ENCODE measurements around the gene ATP5F1B.
A peak's percentile ranks its signal among the peaks of the same experiment; 100 is the strongest.
"Not testable (repeated sequence)": the region's sequence is repeated elsewhere in the genome, so short reads cannot be mapped to it uniquely, and the experiment has no call there.

The ATP5F1B gene

GRCh38 chr12:56676851-56677580 is 31.2 kb upstream of the ATP5F1B start:
- H3K9me3 ChIP-seq (replicated peaks; ENCODE audit: low read length): no peaks in the 10 kb centered on the region
- no peak overlapping the region for H3K9ac ChIP-seq (ENCODE audit: low read depth, low read length)
- H3K36me3 ChIP-seq (ENCODE audit: insufficient read depth, low read length): peaks cover 41% of the 10 kb centered on the region
- H3K27me3 ChIP-seq (ENCODE audit: control insufficient read depth, insufficient read depth, low read length): no peaks in the 10 kb centered on the region
- no peaks in the 10 kb centered on the region for H3K4me1 ChIP-seq (ENCODE audit: control insufficient read depth, insufficient read depth, low read length)
- no peak overlapping the region for H3K4me3 ChIP-seq (ENCODE audit: low read length)
- no peak overlapping the region for H3K4me2 ChIP-seq (ENCODE audit: low read length)

GRCh38 chr12:56671608-56672007 is 25.8 kb upstream of the ATP5F1B start:
- no peak overlapping the region for H3K4me3 ChIP-seq (ENCODE audit: low read length)
- H3K9me3 ChIP-seq (replicated peaks; ENCODE audit: low read length): no peaks in the 10 kb centered on the region
- H3K4me1 ChIP-seq (ENCODE audit: control insufficient read depth, insufficient read depth, low read length): no peaks in the 10 kb centered on the region
- H3K9ac ChIP-seq (ENCODE audit: low read depth, low read length): no peak overlapping the region
- H3K4me2 ChIP-seq (ENCODE audit: low read length): no peak overlapping the region
- H3K27me3 ChIP-seq (ENCODE audit: control insufficient read depth, insufficient read depth, low read length): no peaks in the 10 kb centered on the region
- H3K36me3 ChIP-seq (ENCODE audit: insufficient read depth, low read length): peaks cover 64% of the 10 kb centered on the region

GRCh38 chr12:56670836-56671235 is 25.1 kb upstream of the ATP5F1B start:
- H3K4me2 ChIP-seq (ENCODE audit: low read length): no peak overlapping the region
- peaks cover 71% of the 10 kb centered on the region for H3K36me3 ChIP-seq (ENCODE audit: insufficient read depth, low read length)
- no peaks in the 10 kb centered on the region for H3K9me3 ChIP-seq (replicated peaks; ENCODE audit: low read length)
- H3K9ac ChIP-seq (ENCODE audit: low read depth, low read length): no peak overlapping the region
- no peak overlapping the region for H3K4me3 ChIP-seq (ENCODE audit: low read length)
- H3K27me3 ChIP-seq (ENCODE audit: control insufficient read depth, insufficient read depth, low read length): no peaks in the 10 kb centered on the region
- H3K4me1 ChIP-seq (ENCODE audit: control insufficient read depth, insufficient read depth, low read length): no peaks in the 10 kb centered on the region

- Histone ChIP-seq H3K36me3 (ENCODE audit: insufficient read depth, low read length) (peaks cover 88% of the 10 kb centered on the region), H3K4me2 (ENCODE audit: low read length) (no peak overlapping the region), H3K9me3 (replicated peaks; ENCODE audit: low read length) (no peaks in the 10 kb centered on the region), H3K4me3 (ENCODE audit: low read length) (no peak overlapping the region), H3K27me3 (ENCODE audit: control insufficient read depth, insufficient read depth, low read length) (no peaks in the 10 kb centered on the region), H3K9ac (ENCODE audit: low read depth, low read length) (no peak overlapping the region), H3K4me1 (ENCODE audit: control insufficient read depth, insufficient read depth, low read length) (no peaks in the 10 kb centered on the region)
These were observed 22.3 kb upstream of the ATP5F1B start for GRCh38 chr12:56668197-56668457.

- Histone ChIP-seq H3K4me1 (ENCODE audit: control insufficient read depth, insufficient read depth, low read length) (no peaks in the 10 kb centered on the region), H3K4me3 (ENCODE audit: low read length) (no peak overlapping the region), H3K9me3 (replicated peaks; ENCODE audit: low read length) (no peaks in the 10 kb centered on the region), H3K9ac (ENCODE audit: low read depth, low read length) (no peak overlapping the region), H3K36me3 (ENCODE audit: insufficient read depth, low read length) (peaks cover 54% of the 10 kb centered on the region), H3K27me3 (ENCODE audit: control insufficient read depth, insufficient read depth, low read length) (no peaks in the 10 kb centered on the region), H3K4me2 (ENCODE audit: low read length) (no peak overlapping the region)
These were observed 16.3 kb upstream of the ATP5F1B start for GRCh38 chr12:56661979-56662638.

GRCh38 chr12:56661560-56661959 is 15.8 kb upstream of the ATP5F1B start:
- peaks cover 50% of the 10 kb centered on the region for H3K36me3 ChIP-seq (ENCODE audit: insufficient read depth, low read length)
- no peaks in the 10 kb centered on the region for H3K27me3 ChIP-seq (ENCODE audit: control insufficient read depth, insufficient read depth, low read length)
- H3K9me3 ChIP-seq (replicated peaks; ENCODE audit: low read length): no peaks in the 10 kb centered on the region
- no peak overlapping the region for H3K9ac ChIP-seq (ENCODE audit: low read depth, low read length)
- H3K4me1 ChIP-seq (ENCODE audit: control insufficient read depth, insufficient read depth, low read length): no peaks in the 10 kb centered on the region
- no peak overlapping the region for H3K4me2 ChIP-seq (ENCODE audit: low read length)
- no peak overlapping the region for H3K4me3 ChIP-seq (ENCODE audit: low read length)

- Histone ChIP-seq H3K9ac (ENCODE audit: low read depth, low read length) (no peak overlapping the region), H3K27me3 (ENCODE audit: control insufficient read depth, insufficient read depth, low read length) (no peaks in the 10 kb centered on the region), H3K4me1 (ENCODE audit: control insufficient read depth, insufficient read depth, low read length) (no peaks in the 10 kb centered on the region), H3K4me2 (ENCODE audit: low read length) (no peak overlapping the region), H3K4me3 (ENCODE audit: low read length) (no peak overlapping the region), H3K9me3 (replicated peaks; ENCODE audit: low read length) (no peaks in the 10 kb centered on the region), H3K36me3 (ENCODE audit: insufficient read depth, low read length) (peaks cover 26% of the 10 kb centered on the region)
These were observed 13.1 kb upstream of the ATP5F1B start for GRCh38 chr12:56658921-56659320.

GRCh38 chr12:56657416-56658379 is 11.9 kb upstream of the ATP5F1B start:
- H3K4me1 ChIP-seq (ENCODE audit: control insufficient read depth, insufficient read depth, low read length): no peaks in the 10 kb centered on the region
- H3K36me3 ChIP-seq (ENCODE audit: insufficient read depth, low read length): peaks cover 14% of the 10 kb centered on the region
- H3K4me3 ChIP-seq (ENCODE audit: low read length): no peak overlapping the region
- no peaks in the 10 kb centered on the region for H3K9me3 ChIP-seq (replicated peaks; ENCODE audit: low read length)
- no peak overlapping the region for H3K4me2 ChIP-seq (ENCODE audit: low read length)
- no peak overlapping the region for H3K9ac ChIP-seq (ENCODE audit: low read depth, low read length)
- no peaks in the 10 kb centered on the region for H3K27me3 ChIP-seq (ENCODE audit: control insufficient read depth, insufficient read depth, low read length)

- H3K4me1 ChIP-seq (ENCODE audit: control insufficient read depth, insufficient read depth, low read length); H3K27me3 ChIP-seq (ENCODE audit: control insufficient read depth, insufficient read depth, low read length); H3K4me3 ChIP-seq (ENCODE audit: low read length); H3K9ac ChIP-seq (ENCODE audit: low read depth, low read length); H3K36me3 ChIP-seq (ENCODE audit: insufficient read depth, low read length); H3K4me2 ChIP-seq (ENCODE audit: low read length); H3K9me3 ChIP-seq (replicated peaks; ENCODE audit: low read length): not testable (repeated sequence)
These were observed 8.0 kb upstream of the ATP5F1B start for GRCh38 chr12:56653781-56654180.

GRCh38 chr12:56648023-56648422 is 2.2 kb upstream of the ATP5F1B start:
- H3K9ac ChIP-seq (ENCODE audit: low read depth, low read length); H3K9me3 ChIP-seq (replicated peaks; ENCODE audit: low read length); H3K4me2 ChIP-seq (ENCODE audit: low read length); H3K4me3 ChIP-seq (ENCODE audit: low read length); H3K27me3 ChIP-seq (ENCODE audit: control insufficient read depth, insufficient read depth, low read length): not testable (repeated sequence)
- Histone ChIP-seq H3K36me3 (ENCODE audit: insufficient read depth, low read length) (peaks cover 25% of the 10 kb centered on the region), H3K4me1 (ENCODE audit: control insufficient read depth, insufficient read depth, low read length) (peaks cover 18% of the 10 kb centered on the region)

GRCh38 chr12:56645201-56645716 is 525 bp downstream of the ATP5F1B start:
- Histone ChIP-seq H3K4me1 (ENCODE audit: control insufficient read depth, insufficient read depth, low read length) (peaks cover 18% of the 10 kb centered on the region), H3K4me3 (ENCODE audit: low read length) (peak overlapping the region; percentile 85), H3K9ac (ENCODE audit: low read depth, low read length) (peak overlapping the region; percentile 98), H3K27me3 (ENCODE audit: control insufficient read depth, insufficient read depth, low read length) (no peaks in the 10 kb centered on the region), H3K9me3 (replicated peaks; ENCODE audit: low read length) (no peaks in the 10 kb centered on the region), H3K36me3 (ENCODE audit: insufficient read depth, low read length) (peaks cover 46% of the 10 kb centered on the region), H3K4me2 (ENCODE audit: low read length) (peak overlapping the region; percentile 96)
